ENCODE data around the gene KRTAP5-9. TPM values are rescaled to one million over a fixed set of nuclear protein-coding genes. Genes with fewer than 3 reads are reported as not detected.
A peak's percentile ranks its signal among the peaks of the same experiment; 100 is the strongest.
"Not testable (repeated sequence)": the region's sequence is repeated elsewhere in the genome, so short reads cannot be mapped to it uniquely, and the experiment has no call there.

Gene KRTAP5-9
- total RNA-seq, 1 experiment from 2014 or later = not detected

DNA sequence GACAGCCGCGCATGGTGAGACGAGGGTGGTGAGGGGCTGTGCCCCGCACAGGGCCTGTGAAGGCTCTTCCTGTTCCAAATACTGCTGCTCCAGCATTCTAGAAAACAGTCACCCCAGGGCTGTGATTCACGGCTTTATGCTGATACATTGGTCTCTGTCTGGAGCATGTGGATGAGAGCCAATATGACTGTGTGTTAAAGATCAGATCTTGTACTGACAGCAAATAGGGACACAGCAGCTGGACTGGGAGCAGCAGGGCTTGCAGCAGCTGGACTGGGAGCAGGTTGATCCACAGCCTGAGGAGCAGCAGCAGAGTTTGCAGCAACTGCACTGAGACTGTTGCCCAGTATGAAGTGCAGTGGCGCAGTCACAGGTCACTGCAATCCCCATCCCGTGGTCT, 31.3 kb downstream of the KRTAP5-9 start:
- not testable (repeated sequence) for H3K4me1 ChIP-seq; DNase-seq; H3K36me3 ChIP-seq; H3K27ac ChIP-seq; H3K4me3 ChIP-seq; H3K9me3 ChIP-seq (replicated peaks); H3K27me3 ChIP-seq

DNA sequence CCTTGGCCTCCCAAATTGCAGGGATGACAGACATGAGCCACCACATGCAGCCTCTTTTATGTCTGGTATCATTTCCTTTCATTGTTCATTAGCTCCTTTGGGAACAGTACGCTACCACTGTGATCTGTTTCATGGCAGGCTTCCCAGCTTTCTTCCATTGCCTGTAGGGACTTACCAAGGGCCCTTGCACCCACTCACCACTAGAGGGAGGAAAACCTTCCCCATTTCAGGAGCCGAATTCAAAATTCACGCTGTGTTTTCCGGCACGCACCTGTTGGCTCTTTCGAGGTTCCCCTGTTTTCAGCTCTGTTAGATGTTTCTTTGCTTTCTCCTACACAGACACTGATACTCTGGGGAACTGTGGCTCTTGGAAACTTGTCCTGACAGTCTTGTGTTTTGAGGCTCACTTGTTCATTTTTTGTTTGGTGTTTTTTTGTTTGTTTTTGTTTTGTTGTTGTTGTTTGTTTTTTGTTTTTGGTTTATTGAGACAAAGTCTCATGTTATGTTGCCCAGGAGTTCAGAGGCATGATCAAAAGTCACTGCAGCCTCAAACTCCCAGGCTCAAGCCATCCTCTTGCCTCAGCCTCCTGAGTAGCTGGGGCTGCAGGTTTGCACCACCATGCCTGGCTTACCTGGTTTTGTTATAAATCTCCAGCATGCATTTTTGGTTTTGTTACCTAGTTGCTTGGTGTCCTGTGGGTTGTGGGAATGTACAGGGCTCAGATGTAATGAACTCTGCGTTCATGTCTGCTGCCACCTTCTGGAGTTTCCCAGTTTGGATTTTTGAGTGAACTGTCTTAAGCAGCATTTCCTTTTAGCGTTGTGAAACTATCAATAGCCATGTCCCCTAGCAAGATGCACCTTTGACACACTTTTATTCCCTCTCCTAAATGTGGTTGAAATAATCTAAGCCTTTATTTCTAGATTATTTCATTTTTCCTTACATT, 32.1 kb downstream of the KRTAP5-9 start:
- Histone ChIP-seq H3K36me3 (no peaks in the 10 kb centered on the region), H3K4me3 (no peak overlapping the region), H3K27me3 (no peaks in the 10 kb centered on the region), H3K4me1 (no peaks in the 10 kb centered on the region), H3K27ac (no peak overlapping the region), H3K9me3 (replicated peaks) (no peaks in the 10 kb centered on the region)
- peak; percentile 75 to 81 for DNase-seq

DNA sequence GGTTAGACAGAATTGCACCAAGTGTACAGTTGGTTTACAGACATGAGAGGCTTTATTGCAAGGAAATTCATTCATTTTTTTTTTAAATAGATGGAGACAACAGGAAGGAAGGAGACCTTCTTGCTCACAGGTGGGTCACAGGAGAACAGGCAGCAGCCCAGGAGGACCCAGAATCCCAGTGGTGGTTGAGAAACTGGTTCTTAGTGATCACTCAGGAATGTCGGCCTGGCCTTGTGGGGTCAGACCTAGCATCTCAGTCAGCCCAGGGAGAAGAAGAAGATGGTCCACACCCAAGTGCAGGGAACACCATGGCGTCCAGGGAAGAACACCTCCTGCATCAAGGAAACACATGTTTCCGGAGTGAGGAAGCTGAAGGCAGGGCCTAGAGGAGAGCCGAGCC, 33.6 kb downstream of the KRTAP5-9 start:
- H3K27me3 ChIP-seq = no peaks in the 10 kb centered on the region
- no peak for DNase-seq
- H3K9me3 ChIP-seq (replicated peaks) = no peaks in the 10 kb centered on the region
- H3K27ac ChIP-seq = no peak overlapping the region
- no peak overlapping the region for H3K4me3 ChIP-seq
- H3K4me1 ChIP-seq = no peaks in the 10 kb centered on the region
- H3K36me3 ChIP-seq = no peaks in the 10 kb centered on the region

DNA sequence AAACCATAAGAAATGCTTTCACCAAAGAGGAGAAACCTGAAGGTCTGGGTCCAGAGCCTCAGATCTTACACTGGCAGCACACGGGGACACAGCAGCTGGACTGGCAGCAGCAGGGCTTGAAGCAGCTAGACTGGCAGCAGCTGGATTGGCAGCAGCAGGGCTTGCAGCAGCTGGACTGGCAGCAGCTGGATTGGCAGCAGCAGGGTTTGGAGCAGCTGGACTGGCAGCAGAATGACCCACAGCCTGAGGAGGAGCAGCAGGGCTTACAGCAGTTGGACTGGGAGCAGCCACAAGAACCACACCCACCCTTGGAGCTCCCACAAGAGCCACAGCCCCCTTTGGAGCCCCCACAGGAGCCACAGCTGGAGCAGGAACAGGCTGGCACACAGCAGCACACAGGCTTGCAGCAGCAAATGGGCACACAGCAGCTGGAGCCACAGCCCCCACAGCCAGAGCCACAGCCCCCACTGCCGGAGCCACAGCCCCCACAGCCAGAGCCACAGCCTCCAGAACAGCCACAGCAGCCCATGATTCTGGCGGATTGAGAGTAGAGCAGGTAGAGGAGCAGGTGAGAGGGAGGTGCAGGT, 34.2 kb downstream of the KRTAP5-9 start, which contains the start of gene KRTAP5-11:
KRTAP5-11 (minus strand) TSS at position 567 of the 587 bp plus-strand sequence; CDS start at position 529, 38 bp downstream.
- Histone ChIP-seq H3K4me3 (no peak within 1 kb of the TSS), H3K4me1 (no peaks in the 10 kb centered on the region), H3K36me3 (no peaks in the 10 kb centered on the region), H3K27me3 (no peaks in the 10 kb centered on the region), H3K9me3 (replicated peaks) (no peaks in the 10 kb centered on the region), H3K27ac (no peak within 1 kb of the TSS)
- no peak for DNase-seq

DNA sequence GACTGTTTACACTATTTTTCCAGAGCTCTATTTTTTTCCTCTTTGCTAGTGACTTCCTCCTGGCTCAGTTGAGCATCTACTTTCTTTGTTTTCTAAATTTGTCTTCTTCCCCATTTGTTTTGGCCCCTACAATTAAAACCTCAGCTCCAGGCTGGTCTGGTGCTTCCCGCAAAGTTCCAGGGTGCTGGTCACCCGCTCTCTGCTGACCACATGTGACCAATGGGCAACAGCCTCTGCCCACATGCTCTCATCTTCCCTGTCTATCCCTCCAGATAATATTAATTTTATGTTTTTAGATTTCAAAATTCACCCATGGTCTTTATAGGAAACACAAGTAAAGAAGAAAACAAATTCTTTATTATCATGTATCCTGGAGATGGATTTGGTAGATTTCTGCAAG, 34.7 kb downstream of the KRTAP5-9 start:
- not testable (repeated sequence) for H3K27ac ChIP-seq; H3K36me3 ChIP-seq; H3K9me3 ChIP-seq (replicated peaks); DNase-seq; H3K4me1 ChIP-seq; H3K27me3 ChIP-seq; H3K4me3 ChIP-seq

DNA sequence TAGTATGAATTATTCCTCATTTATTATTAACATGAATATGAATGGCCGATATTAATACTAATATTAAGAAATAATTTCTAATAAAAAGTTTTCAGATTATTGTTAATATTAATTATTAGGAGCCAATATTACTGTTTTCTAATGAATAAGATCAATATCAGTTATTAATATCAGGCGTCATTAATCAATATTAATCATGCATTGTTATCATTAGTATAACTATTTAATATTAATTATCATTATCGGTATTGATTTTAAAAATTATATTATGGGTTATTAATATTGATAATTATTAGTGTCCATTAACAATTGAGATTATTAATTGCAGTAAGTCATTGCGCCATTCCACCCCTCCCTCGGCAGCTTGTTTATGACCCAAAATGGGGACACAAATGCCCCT, 37.5 kb downstream of the KRTAP5-9 start:
- not testable (repeated sequence) for H3K27me3 ChIP-seq; H3K4me3 ChIP-seq; DNase-seq; H3K9me3 ChIP-seq (replicated peaks); H3K27ac ChIP-seq; H3K4me1 ChIP-seq; H3K36me3 ChIP-seq

DNA sequence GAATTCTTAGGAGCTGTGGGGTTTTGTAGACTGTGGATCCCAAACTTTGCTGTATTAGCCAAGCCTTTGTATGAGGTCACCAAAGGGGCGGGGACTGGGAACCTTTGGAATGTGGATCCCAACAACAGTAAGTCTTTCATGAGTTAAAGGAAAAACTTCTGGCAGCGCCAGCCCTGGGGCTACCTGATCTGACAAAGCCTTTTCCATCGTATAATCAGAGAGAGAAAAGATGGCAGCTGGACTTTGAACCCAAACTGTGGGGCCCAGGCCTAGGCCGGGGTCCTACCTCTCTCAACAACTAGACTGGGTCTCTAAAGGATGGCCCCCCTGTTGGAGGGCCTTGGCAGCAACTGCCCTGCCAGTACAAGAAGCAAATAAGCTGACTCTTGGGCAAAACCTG, 40.1 kb downstream of the KRTAP5-9 start:
- not testable (repeated sequence) for H3K4me3 ChIP-seq; H3K27me3 ChIP-seq; H3K27ac ChIP-seq; H3K9me3 ChIP-seq (replicated peaks); DNase-seq; H3K36me3 ChIP-seq; H3K4me1 ChIP-seq

DNA sequence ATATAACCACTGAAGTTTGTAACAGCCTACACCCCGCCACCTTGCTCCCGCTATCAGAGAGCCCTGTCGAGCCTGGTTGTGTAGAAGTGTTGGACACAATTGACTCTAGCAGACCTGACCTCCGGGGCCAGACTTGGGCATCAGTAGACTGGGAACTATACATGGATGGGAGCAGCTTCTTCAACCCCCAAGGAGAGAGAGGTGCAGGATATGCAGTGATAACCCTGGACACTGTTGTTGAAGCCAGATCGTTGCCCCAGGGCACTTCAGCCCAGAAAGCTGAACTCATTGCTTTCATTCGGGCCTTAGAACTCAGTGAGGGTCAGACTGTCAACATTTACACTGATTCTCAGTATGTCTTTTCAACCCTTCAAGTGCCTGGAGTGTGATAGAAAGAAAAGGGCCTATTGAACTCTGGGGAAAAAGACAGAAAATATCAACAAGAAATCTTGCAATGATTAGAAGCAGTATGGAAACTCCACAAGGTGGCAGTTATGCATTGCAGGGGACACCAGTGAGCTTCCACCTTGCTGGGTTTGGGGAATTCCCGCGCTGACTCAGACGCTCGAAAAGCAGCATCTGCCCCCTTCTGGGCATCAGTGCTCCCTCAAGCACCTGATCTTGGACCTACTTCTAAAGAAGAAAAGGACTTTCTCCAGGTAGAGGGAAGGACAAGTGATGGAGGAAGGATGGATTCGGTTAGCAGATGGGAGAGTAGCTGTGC, 40.8 kb downstream of the KRTAP5-9 start:
- not testable (repeated sequence) for H3K9me3 ChIP-seq (replicated peaks); H3K4me3 ChIP-seq; H3K27me3 ChIP-seq

DNA sequence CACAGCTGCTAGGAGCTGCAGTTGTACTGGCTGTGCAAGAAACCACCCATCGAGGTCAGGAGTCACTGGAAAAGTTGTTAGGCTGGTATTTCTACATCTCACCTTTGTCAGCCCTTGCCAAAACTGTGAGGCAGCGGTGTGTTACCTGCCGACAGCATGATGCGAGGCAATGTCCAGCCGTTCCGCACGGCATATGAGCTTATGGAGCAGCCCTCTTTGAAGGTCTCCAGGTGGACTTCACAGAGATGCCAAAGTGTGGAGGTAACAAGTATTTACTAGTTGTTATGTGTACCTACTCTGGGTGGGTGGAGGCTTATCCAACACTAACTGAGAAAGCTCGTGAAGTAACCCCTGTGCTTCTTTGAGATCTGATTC, 41.3 kb downstream of the KRTAP5-9 start:
- not testable (repeated sequence) for DNase-seq; H3K27me3 ChIP-seq; H3K4me1 ChIP-seq; H3K36me3 ChIP-seq; H3K9me3 ChIP-seq (replicated peaks); H3K4me3 ChIP-seq; H3K27ac ChIP-seq

More for the DNA sequence above, 40.8 kb downstream of the KRTAP5-9 start:
- not testable (repeated sequence) for H3K36me3 ChIP-seq, H3K27ac ChIP-seq, H3K4me1 ChIP-seq, DNase-seq

Other genes starting within 250 kb of the KRTAP5-9 start
- gene DHCR7, start 100.0 kb upstream of the KRTAP5-9 start, total RNA-seq (2014; rRNA removed; shearing (Covaris generic)) = 40.1 and 42.8 TPM in 2 replicates
- 17.8 and 18.0 TPM in 2 replicates for gene NADSYN1, start 95.2 kb upstream of the KRTAP5-9 start, total RNA-seq (2014; rRNA removed; shearing (Covaris generic))
- gene KRTAP5-7, start 21.2 kb upstream of the KRTAP5-9 start, total RNA-seq (2014; rRNA removed; shearing (Covaris generic)) = not detected in 2 replicates
- not detected in 2 replicates for gene KRTAP5-8, start 10.4 kb upstream of the KRTAP5-9 start, total RNA-seq (2014; rRNA removed; shearing (Covaris generic))
- not detected in 2 replicates for gene KRTAP5-10, start 17.1 kb downstream of the KRTAP5-9 start, total RNA-seq (2014; rRNA removed; shearing (Covaris generic))
- not detected in 2 replicates for gene KRTAP5-11, start 34.5 kb downstream of the KRTAP5-9 start, total RNA-seq (2014; rRNA removed; shearing (Covaris generic))